ENCODE measurements around the gene BORCS8. TPM values are rescaled to one million over a fixed set of nuclear protein-coding genes. Genes with fewer than 3 reads are reported as not detected.
"Not testable (repeated sequence)": the region's sequence is repeated elsewhere in the genome, so short reads cannot be mapped to it uniquely, and the experiment has no call there.

BORCS8 gene
- total RNA-seq, 1 experiment from 2014 or later = 13.3 TPM

- no peak for DNase-seq (ENCODE audit: low read depth, low spot score)
- in situ Hi-C loops (cut with HindIII; ENCODE audit: low pct_unique_long_range_greater_than_20kb, low sequenced_read_pairs) = no loop called here
These were observed 24.3 kb downstream of the BORCS8 start for GRCh38 chr19:19167612-19168011.

GRCh38 chr19:19165396-19165795 lies 26.6 kb downstream of the BORCS8 start:
- in situ Hi-C loops (cut with HindIII; ENCODE audit: low pct_unique_long_range_greater_than_20kb, low sequenced_read_pairs) = no loop called here
- no peak for DNase-seq (ENCODE audit: low read depth, low spot score)

- DNase-seq (ENCODE audit: low read depth, low spot score) = no peak
- in situ Hi-C loops (cut with HindIII; ENCODE audit: low pct_unique_long_range_greater_than_20kb, low sequenced_read_pairs) = no loop called here
These were observed 29.5 kb downstream of the BORCS8 start for GRCh38 chr19:19162495-19162894.

GRCh38 chr19:19160461-19161035 lies 31.4 kb downstream of the BORCS8 start:
- in situ Hi-C loops (cut with HindIII; ENCODE audit: low pct_unique_long_range_greater_than_20kb, low sequenced_read_pairs) = no loop called here
- no peak for DNase-seq (ENCODE audit: low read depth, low spot score)

- in situ Hi-C loops (cut with HindIII; ENCODE audit: low pct_unique_long_range_greater_than_20kb, low sequenced_read_pairs) = no loop called here
These were observed 32.4 kb downstream of the BORCS8 start for GRCh38 chr19:19159534-19159933.

GRCh38 chr19:19157808-19158207 lies 34.1 kb downstream of the BORCS8 start:
- DNase-seq (ENCODE audit: low read depth, low spot score) = no peak
- in situ Hi-C loops (cut with HindIII; ENCODE audit: low pct_unique_long_range_greater_than_20kb, low sequenced_read_pairs) = no loop called here

More at GRCh38 chr19:19159534-19159933, 32.4 kb downstream of the BORCS8 start:
- no peak for DNase-seq (ENCODE audit: low read depth, low spot score)

GRCh38 chr19:19155495-19156219 lies 36.3 kb downstream of the BORCS8 start:
- DNase-seq (ENCODE audit: low read depth, low spot score) = no peak
- in situ Hi-C loops (cut with HindIII; ENCODE audit: low pct_unique_long_range_greater_than_20kb, low sequenced_read_pairs) = no loop called here

- in situ Hi-C loops (cut with HindIII; ENCODE audit: low pct_unique_long_range_greater_than_20kb, low sequenced_read_pairs) = no loop called here
- DNase-seq (ENCODE audit: low read depth, low spot score) = no peak
These were observed 37.0 kb downstream of the BORCS8 start for GRCh38 chr19:19154768-19155494.

GRCh38 chr19:19152668-19153384 lies 39.1 kb downstream of the BORCS8 start:
- in situ Hi-C loops (cut with HindIII; ENCODE audit: low pct_unique_long_range_greater_than_20kb, low sequenced_read_pairs) = no loop called here
- DNase-seq (ENCODE audit: low read depth, low spot score) = no peak

- in situ Hi-C loops (cut with HindIII; ENCODE audit: low pct_unique_long_range_greater_than_20kb, low sequenced_read_pairs) = no loop called here
- no peak for DNase-seq (ENCODE audit: low read depth, low spot score)
These were observed 40.5 kb downstream of the BORCS8 start for GRCh38 chr19:19151418-19151817.

- in situ Hi-C loops (cut with HindIII; ENCODE audit: low pct_unique_long_range_greater_than_20kb, low sequenced_read_pairs) = no loop called here
- no peak for DNase-seq (ENCODE audit: low read depth, low spot score)
These were observed 42.5 kb downstream of the BORCS8 start for GRCh38 chr19:19149435-19149834.

- in situ Hi-C loops (cut with HindIII; ENCODE audit: low pct_unique_long_range_greater_than_20kb, low sequenced_read_pairs) = not testable (repeated sequence)
These were observed 43.4 kb downstream of the BORCS8 start for GRCh38 chr19:19148504-19148903.

GRCh38 chr19:19147344-19147743 lies 44.6 kb downstream of the BORCS8 start:
- in situ Hi-C loops (cut with HindIII; ENCODE audit: low pct_unique_long_range_greater_than_20kb, low sequenced_read_pairs) = no loop called here
- DNase-seq (ENCODE audit: low read depth, low spot score) = no peak

More at GRCh38 chr19:19148504-19148903, 43.4 kb downstream of the BORCS8 start:
- DNase-seq (ENCODE audit: low read depth, low spot score) = not testable (repeated sequence)

GRCh38 chr19:19146865-19147264 lies 45.1 kb downstream of the BORCS8 start:
- DNase-seq (ENCODE audit: low read depth, low spot score) = no peak
- in situ Hi-C loops (cut with HindIII; ENCODE audit: low pct_unique_long_range_greater_than_20kb, low sequenced_read_pairs) = no loop called here

GRCh38 chr19:19145684-19146608 lies 46.0 kb downstream of the BORCS8 start:
- DNase-seq (ENCODE audit: low read depth, low spot score) = peak; percentile 60
- in situ Hi-C loops (cut with HindIII; ENCODE audit: low pct_unique_long_range_greater_than_20kb, low sequenced_read_pairs) = no loop called here

- in situ Hi-C loops (cut with HindIII; ENCODE audit: low pct_unique_long_range_greater_than_20kb, low sequenced_read_pairs) = no loop called here
- no peak for DNase-seq (ENCODE audit: low read depth, low spot score)
These were observed 46.7 kb downstream of the BORCS8 start for GRCh38 chr19:19145281-19145680.

- no peak for DNase-seq (ENCODE audit: low read depth, low spot score)
- in situ Hi-C loops (cut with HindIII; ENCODE audit: low pct_unique_long_range_greater_than_20kb, low sequenced_read_pairs) = no loop called here
These were observed 49.6 kb downstream of the BORCS8 start for GRCh38 chr19:19142347-19142746.
